Body of pancreas (tissue), 4 donors: ENCODE data around the gene GMDS. TPM values are rescaled to one million over a fixed set of nuclear protein-coding genes. Genes with fewer than 3 reads are reported as not detected.

Experiments
- ATAC-seq: fragments of 150-250 bp; one replicate; pipeline ENCODE4 v1.9.1; 2016
- DNase-seq, 4 donors: peaks; one replicate each; pipeline ENCODE4 v3.0.0-alpha.2; 2019
- H3K27ac ChIP-seq, 4 donors: fragments of 200-600 bp; sonication (generic); 1 replicate in 3 of 4; 2 replicates in 1 of 4; pipeline versions ENCODE4 v1.5.1 to v1.6.1; 2016 to 2019; ENCODE audit warnings: mild to moderate bottlenecking in 1 of 4, mixed read lengths in 1 of 4, moderate library complexity in 1 of 4
- H3K27me3 ChIP-seq, 2 donors: fragments of 200-600 bp; sonication (generic); one replicate each; pipeline ENCODE4 v1.6.0; 2016; ENCODE audit warnings: mild to moderate bottlenecking in 1 of 2
- H3K36me3 ChIP-seq, 2 donors: fragments of 200-600 bp; sonication (generic); replicated peaks in 1 of 2; 2 replicates each; pipeline ENCODE4 v1.5.1; 2016; ENCODE audit warnings: low read depth in 2 of 2; ENCODE audit not compliant: insufficient read depth in 1 of 2
- H3K4me1 ChIP-seq: fragments of 200-600 bp; sonication (generic); one replicate; pipeline ENCODE4 v1.6.0; 2016
- H3K4me3 ChIP-seq, 2 donors: fragments of 200-600 bp; sonication (generic); 1 replicate in 1 of 2; 2 replicates in 1 of 2; pipeline ENCODE4 v1.5.1; 2016 to 2019
- H3K9me3 ChIP-seq, 3 donors: fragments of 200-600 bp; sonication (generic); 1 replicate in 2 of 3; 2 replicates in 1 of 3; pipeline ENCODE4 v1.5.1; 2016
- CTCF ChIP-seq, 7 experiments: fragments of 450-650 bp in 4 of 7; fragments of 200-600 bp in 3 of 7; sonication (generic) in 3 of 7; IDR thresholded peaks; one replicate each; pipeline ENCODE4 v1.5.1; 2016 to 2019; ENCODE audit warnings: antibody characterized with exemption in 7 of 7
- POLR2A ChIP-seq, 3 donors: fragments of 450-650 bp; IDR thresholded peaks; one replicate each; pipeline ENCODE4 v1.6.1; 2016; ENCODE audit warnings: antibody characterized with exemption in 3 of 3, mild to moderate bottlenecking in 2 of 3
- WGBS, 2 donors: methylation state at CpG; one replicate each; pipeline ENCODE4 v1.1.5; 2017; 5-methylcytosine and 5-hydroxymethylcytosine counted together
- intact Hi-C: fragments of 100-400 bp; cut with DNase I; formaldehyde crosslinking; loops from one replicate; pipeline ENCODE4 v1.15.1; 2023
- total RNA-seq, 2 donors: library from RNA; depleted of rRNA; stranded (reverse); fragments of >200 nt; gene quantifications; one replicate each; pipeline ENCODE4 v1.1.0, GENCODE V29; 2016

Gene GMDS
- total RNA-seq, 2 donors from 2014 or later: 34.5 to 63.3 TPM

GRCh38 chr6:1585669-1586049, 659.7 kb downstream of the GMDS start:
- H3K9me3 ChIP-seq: no peaks in the 10 kb centered on the region
- H3K27me3 ChIP-seq: no peaks in the 10 kb centered on the region
- no peak overlapping the region for H3K4me3 ChIP-seq
- 77 to 81% methylated on average over 12 of the region's 12 CpGs for WGBS, 2 donors
- H3K36me3 ChIP-seq: no peaks in the 10 kb centered on the region
- intact Hi-C loops: no loop called here
- TF ChIP-seq CTCF (IDR thresholded peaks at IDR 0.05) (no peak), POLR2A (IDR thresholded peaks at IDR 0.05) (no peak)
- no peak overlapping the region for H3K27ac ChIP-seq
- H3K4me1 ChIP-seq: no peaks in the 10 kb centered on the region
- no peak for DNase-seq
- ATAC-seq: no peak

GRCh38 chr6:1584996-1585668, 660.3 kb downstream of the GMDS start:
- Histone ChIP-seq H3K27ac (no peak overlapping the region), H3K36me3 (no peaks in the 10 kb centered on the region), H3K9me3 (no peaks in the 10 kb centered on the region), H3K27me3 (no peaks in the 10 kb centered on the region), H3K4me1 (no peaks in the 10 kb centered on the region), H3K4me3 (no peak overlapping the region)
- no peak for DNase-seq
- WGBS, 2 donors: 67 to 69% methylated on average over 14 of the region's 14 CpGs
- no peak for TF ChIP-seq POLR2A (IDR thresholded peaks at IDR 0.05)
- TF ChIP-seq CTCF (IDR thresholded peaks at IDR 0.05): no peak
- intact Hi-C loops: no loop called here
- ATAC-seq: no peak

- H3K36me3 ChIP-seq: no peaks in the 10 kb centered on the region
- no peaks in the 10 kb centered on the region for H3K4me1 ChIP-seq
- TF ChIP-seq CTCF (IDR thresholded peaks at IDR 0.05) (no peak), POLR2A (IDR thresholded peaks at IDR 0.05) (no peak)
- ATAC-seq (no peak), DNase-seq (no peak)
- 74 to 86% methylated on average over 5 of the region's 5 CpGs for WGBS, 2 donors
- H3K4me3 ChIP-seq: no peak overlapping the region
- H3K27ac ChIP-seq: no peak overlapping the region
- no peaks in the 10 kb centered on the region for H3K27me3 ChIP-seq
- no peaks in the 10 kb centered on the region for H3K9me3 ChIP-seq
- intact Hi-C loops: no loop called here
Measured at GRCh38 chr6:1584146-1584545, 661.3 kb downstream of the GMDS start.

- intact Hi-C loops: no loop called here
- H3K36me3 ChIP-seq: no peaks in the 10 kb centered on the region
- ATAC-seq (no peak), DNase-seq (no peak)
- H3K27me3 ChIP-seq: no peaks in the 10 kb centered on the region
- 87 to 94% methylated on average over 25 to 29 of the region's 31 CpGs for WGBS, 2 donors
- no peak overlapping the region for H3K27ac ChIP-seq
- TF ChIP-seq CTCF (IDR thresholded peaks at IDR 0.05) (no peak), POLR2A (IDR thresholded peaks at IDR 0.05) (no peak)
- no peaks in the 10 kb centered on the region for H3K9me3 ChIP-seq
- no peak overlapping the region for H3K4me3 ChIP-seq
- H3K4me1 ChIP-seq: peaks cover under 1% of the 10 kb centered on the region
Measured at GRCh38 chr6:1581120-1581991, 664.0 kb downstream of the GMDS start.
